Hepatocyte (in vitro differentiated cells): ENCODE measurements around the gene HEMK1. TPM values are rescaled to one million over a fixed set of nuclear protein-coding genes. Genes with fewer than 3 reads are reported as not detected.

ENCODE experiments used
- DNase-seq: peaks from one replicate; pipeline ENCODE4 v3.0.0-alpha.2; 2016; ENCODE audit warnings: low spot score
- H2AFZ ChIP-seq: fragments of 200-600 bp; sonication (generic); 2 replicates; pipeline ENCODE4 v1.6.0; 2016; ENCODE audit warnings: antibody characterized with exemption, mild to moderate bottlenecking
- H3K27ac ChIP-seq: fragments of 200-600 bp; sonication (generic); 2 replicates; pipeline ENCODE4 v1.5.1; 2016; ENCODE audit warnings: mild to moderate bottlenecking
- H3K27me3 ChIP-seq: fragments of 200-600 bp; sonication (generic); 2 replicates; pipeline ENCODE4 v1.6.1; 2016
- H3K36me3 ChIP-seq: fragments of 200-600 bp; sonication (generic); replicated peaks from 2 replicates; pipeline ENCODE4 v1.5.1; 2016; ENCODE audit warnings: low read depth; ENCODE audit not compliant: insufficient read depth
- H3K4me1 ChIP-seq: fragments of 200-600 bp; sonication (generic); 2 replicates; pipeline ENCODE4 v1.5.1; 2016; ENCODE audit warnings: mild to moderate bottlenecking, moderate library complexity; ENCODE audit not compliant: insufficient read depth
- H3K4me2 ChIP-seq: fragments of 200-600 bp; sonication (generic); 2 replicates; pipeline ENCODE4 v1.6.0; 2016
- H3K4me3 ChIP-seq: fragments of 200-600 bp; sonication (generic); 2 replicates; pipeline ENCODE4 v1.5.1; 2016; ENCODE audit warnings: mild to moderate bottlenecking
- H3K79me2 ChIP-seq: fragments of 200-600 bp; sonication (generic); 2 replicates; pipeline ENCODE4 v1.6.0; 2017; ENCODE audit warnings: mild to moderate bottlenecking
- H3K9me2 ChIP-seq: fragments of 200-600 bp; sonication (generic); replicated peaks from 2 replicates; pipeline ENCODE4 v1.6.0; 2017; ENCODE audit warnings: mild to moderate bottlenecking; ENCODE audit not compliant: insufficient read depth
- H3K9me3 ChIP-seq: fragments of 200-600 bp; sonication (generic); 2 replicates; pipeline ENCODE4 v1.5.1; 2016; ENCODE audit warnings: low read depth, mild to moderate bottlenecking
- H4K20me1 ChIP-seq: fragments of 200-600 bp; sonication (generic); 2 replicates; pipeline ENCODE4 v1.6.0; 2016; ENCODE audit warnings: mild to moderate bottlenecking; ENCODE audit not compliant: insufficient read depth, poor library complexity, severe bottlenecking
- EZH2 ChIP-seq: fragments of 200-600 bp; sonication (generic); IDR thresholded peaks from 2 replicates; pipeline ENCODE4 v1.6.1; 2016; ENCODE audit warnings: antibody characterized with exemption, mild to moderate bottlenecking, borderline replicate concordance
- EZH2phosphoT487 ChIP-seq: fragments of 200-600 bp; sonication (generic); IDR thresholded peaks from one replicate; pipeline ENCODE4 v1.6.1; 2018; ENCODE audit warnings: antibody characterized with exemption, mild to moderate bottlenecking, low read depth, moderate library complexity; ENCODE audit not compliant: unreplicated experiment, severe bottlenecking
- WGBS: methylation state at CpG from one replicate; pipeline ENCODE4 v1.1.6; 2016; ENCODE audit warnings: low lambda C conversion rate; ENCODE audit errors: missing lambda C conversion rate; 5-methylcytosine and 5-hydroxymethylcytosine counted together
- polyA plus RNA-seq: library from polyadenylated mRNA; unstranded; fragments of >200 nt; fragmentation: Nextera tagmentation; extraction: Ambion mirVana; gene quantifications from 2 replicates; pipeline ENCODE4 v1.2.1, GENCODE V29; 2016
- total RNA-seq: library from RNA; depleted of rRNA; stranded (reverse); fragments of >200 nt; gene quantifications from 2 replicates; pipeline ENCODE4 v1.2.3, GENCODE V29; 2014
- TF ChIP-seq, protein P1 (sequence below): fragments of 200-600 bp; sonication (generic); IDR thresholded peaks from 2 replicates; pipeline ENCODE4 v1.5.1; 2016; ENCODE audit warnings: antibody characterized with exemption, mild to moderate bottlenecking; ENCODE audit not compliant: poor library complexity

The HEMK1 gene, protein sequence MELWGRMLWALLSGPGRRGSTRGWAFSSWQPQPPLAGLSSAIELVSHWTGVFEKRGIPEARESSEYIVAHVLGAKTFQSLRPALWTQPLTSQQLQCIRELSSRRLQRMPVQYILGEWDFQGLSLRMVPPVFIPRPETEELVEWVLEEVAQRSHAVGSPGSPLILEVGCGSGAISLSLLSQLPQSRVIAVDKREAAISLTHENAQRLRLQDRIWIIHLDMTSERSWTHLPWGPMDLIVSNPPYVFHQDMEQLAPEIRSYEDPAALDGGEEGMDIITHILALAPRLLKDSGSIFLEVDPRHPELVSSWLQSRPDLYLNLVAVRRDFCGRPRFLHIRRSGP
- total RNA-seq (18.5 and 18.6 TPM in 2 replicates), polyA plus RNA-seq (21.8 and 27.2 TPM in 2 replicates)

DNA sequence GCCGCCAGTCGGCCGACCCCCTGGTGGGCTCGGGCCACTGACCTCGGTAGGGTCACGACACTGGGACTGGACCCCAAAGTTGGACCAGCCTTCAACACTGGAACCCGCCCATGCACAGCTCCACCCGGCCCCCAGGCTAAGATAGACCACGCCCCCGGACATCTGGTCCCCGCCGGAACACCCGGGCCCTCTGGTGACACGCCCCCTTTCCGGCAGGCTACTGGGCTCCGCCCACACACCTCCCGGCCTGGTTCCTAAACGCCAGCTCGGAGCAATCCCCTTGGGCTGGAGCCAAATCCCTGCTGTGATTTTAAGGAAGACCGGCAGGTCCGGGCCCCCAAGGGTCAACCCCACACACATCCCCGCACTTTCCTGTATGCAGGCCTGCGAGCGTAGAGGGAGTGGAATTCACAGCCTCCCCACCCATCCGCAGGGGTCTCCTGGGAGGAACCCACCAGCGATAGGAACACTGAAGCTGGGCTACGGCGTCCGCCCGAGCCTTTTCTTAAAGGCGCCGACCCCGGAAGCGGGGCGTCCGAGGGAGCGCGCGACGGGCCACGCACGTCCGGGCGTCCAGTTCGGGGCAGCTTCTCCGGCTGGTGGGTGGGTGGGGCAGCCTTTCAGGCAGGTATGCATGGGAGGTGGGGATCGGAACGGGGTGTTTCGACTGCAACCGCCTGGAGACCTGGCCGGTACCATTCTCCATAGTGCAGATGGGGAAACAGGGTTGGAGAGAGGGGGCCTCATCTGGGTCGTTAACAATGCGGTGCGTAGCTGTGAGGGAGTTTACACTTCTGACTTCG, at the start of gene HEMK1:
HEMK1 (plus strand) TSS at position 576 of the 803 bp plus-strand sequence. CDS start 1,583 bp downstream, outside the sequence.
- peaks cover 17% of the 10 kb centered on the region for H3K4me1 ChIP-seq
- peak within 1 kb of the TSS; percentile 97 for H3K27ac ChIP-seq
- peaks cover 10% of the 10 kb centered on the region for H3K79me2 ChIP-seq
- peak; percentile 99 for DNase-seq
- peak within 1 kb of the TSS; percentile 95 for H3K4me3 ChIP-seq
- H4K20me1 ChIP-seq = no peaks in the 10 kb centered on the region
- TF ChIP-seq EZH2 (no peak), EZH2phosphoT487 (no peak)
- TF ChIP-seq, protein P1, sequence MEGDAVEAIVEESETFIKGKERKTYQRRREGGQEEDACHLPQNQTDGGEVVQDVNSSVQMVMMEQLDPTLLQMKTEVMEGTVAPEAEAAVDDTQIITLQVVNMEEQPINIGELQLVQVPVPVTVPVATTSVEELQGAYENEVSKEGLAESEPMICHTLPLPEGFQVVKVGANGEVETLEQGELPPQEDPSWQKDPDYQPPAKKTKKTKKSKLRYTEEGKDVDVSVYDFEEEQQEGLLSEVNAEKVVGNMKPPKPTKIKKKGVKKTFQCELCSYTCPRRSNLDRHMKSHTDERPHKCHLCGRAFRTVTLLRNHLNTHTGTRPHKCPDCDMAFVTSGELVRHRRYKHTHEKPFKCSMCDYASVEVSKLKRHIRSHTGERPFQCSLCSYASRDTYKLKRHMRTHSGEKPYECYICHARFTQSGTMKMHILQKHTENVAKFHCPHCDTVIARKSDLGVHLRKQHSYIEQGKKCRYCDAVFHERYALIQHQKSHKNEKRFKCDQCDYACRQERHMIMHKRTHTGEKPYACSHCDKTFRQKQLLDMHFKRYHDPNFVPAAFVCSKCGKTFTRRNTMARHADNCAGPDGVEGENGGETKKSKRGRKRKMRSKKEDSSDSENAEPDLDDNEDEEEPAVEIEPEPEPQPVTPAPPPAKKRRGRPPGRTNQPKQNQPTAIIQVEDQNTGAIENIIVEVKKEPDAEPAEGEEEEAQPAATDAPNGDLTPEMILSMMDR = no peak
- H3K9me3 ChIP-seq = no peaks in the 10 kb centered on the region
- peak within 1 kb of the TSS; percentile 89 for H2AFZ ChIP-seq
- peak within 1 kb of the TSS; percentile 84 for H3K4me2 ChIP-seq
- H3K9me2 ChIP-seq = no peaks in the 10 kb centered on the region
- H3K27me3 ChIP-seq = no peaks in the 10 kb centered on the region
- under 1% methylated on average over 52 of the region's 55 CpGs for WGBS
- no peaks in the 10 kb centered on the region for H3K36me3 ChIP-seq

DNA sequence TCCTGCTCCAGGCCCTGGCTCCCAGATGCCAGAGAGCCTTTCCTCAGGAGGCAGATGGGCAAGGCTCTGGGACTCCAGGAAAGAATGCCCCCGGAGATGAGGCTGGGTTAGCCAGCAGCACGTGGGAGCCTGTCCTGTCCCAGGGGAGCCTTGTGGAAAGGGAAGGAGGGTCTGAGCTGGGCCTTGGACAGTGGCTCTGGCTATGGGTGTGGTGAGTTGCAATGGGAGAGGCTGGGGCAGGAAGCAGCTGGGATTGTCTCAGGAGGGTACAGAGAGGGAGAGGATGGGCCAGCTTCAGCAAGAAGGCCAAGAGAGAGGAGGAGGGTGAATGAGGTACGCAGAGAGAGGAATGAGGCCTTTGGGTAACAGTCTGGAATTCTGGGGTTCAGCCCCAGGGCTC, 48.5 kb upstream of the HEMK1 start:
- Histone ChIP-seq H3K36me3 (no peaks in the 10 kb centered on the region), H3K4me1 (peaks cover 14% of the 10 kb centered on the region), H3K9me3 (no peaks in the 10 kb centered on the region), H3K9me2 (no peaks in the 10 kb centered on the region), H3K27ac (no peak overlapping the region), H3K27me3 (peaks cover 4% of the 10 kb centered on the region), H3K4me2 (no peak overlapping the region), H4K20me1 (no peaks in the 10 kb centered on the region), H3K79me2 (no peaks in the 10 kb centered on the region), H3K4me3 (no peak overlapping the region), H2AFZ (no peak overlapping the region)
- WGBS = 61% methylated on average over 3 of the region's 3 CpGs
- no peak for DNase-seq
- TF ChIP-seq EZH2 (no peak), EZH2phosphoT487 (no peak)

DNA sequence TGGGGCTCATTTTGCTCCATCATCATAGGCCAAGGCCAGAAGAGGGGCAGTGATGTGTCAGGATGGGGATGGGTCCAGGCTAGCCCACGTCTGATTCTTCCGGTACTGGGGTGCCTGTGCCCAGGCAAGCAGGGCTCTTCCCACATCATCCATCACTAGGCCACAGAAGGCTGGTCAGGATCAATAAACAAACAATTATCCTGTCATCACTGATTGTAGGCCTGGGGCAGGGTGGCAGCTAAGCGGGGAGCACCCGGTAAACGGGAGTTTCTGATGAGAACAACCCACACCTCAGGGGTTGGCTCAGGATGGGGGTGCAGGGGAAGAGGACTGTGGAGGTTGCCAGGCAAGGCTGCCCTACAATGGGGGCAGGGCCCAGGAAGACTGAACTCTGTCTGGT, 47.8 kb upstream of the HEMK1 start:
- TF ChIP-seq, protein P1 = no peak
- no peak for TF ChIP-seq EZH2phosphoT487
- no peak for TF ChIP-seq EZH2
- Histone ChIP-seq H3K4me1 (peaks cover 6% of the 10 kb centered on the region), H3K9me2 (no peaks in the 10 kb centered on the region), H3K4me3 (no peak overlapping the region), H2AFZ (no peak overlapping the region), H3K4me2 (no peak overlapping the region), H3K9me3 (no peaks in the 10 kb centered on the region), H3K36me3 (no peaks in the 10 kb centered on the region), H3K27me3 (peaks cover 4% of the 10 kb centered on the region), H3K79me2 (no peaks in the 10 kb centered on the region), H4K20me1 (no peaks in the 10 kb centered on the region), H3K27ac (no peak overlapping the region)
- no peak for DNase-seq
- WGBS = 44% methylated on average over 5 of the region's 5 CpGs
